Keratinocyte (primary cell): Measurements from ENCODE around the gene ZFYVE1. TPM values are rescaled to one million over a fixed set of nuclear protein-coding genes. Genes with fewer than 3 reads are reported as not detected.
A peak's percentile ranks its signal among the peaks of the same experiment; 100 is the strongest.

ENCODE experiments used
- DNase-seq: peaks from one replicate; pipeline ENCODE4 v3.0.0-alpha.2; 2011; ENCODE audit warnings: low read depth, missing footprints, low spot score
- FAIRE-seq: peaks from 2 replicates; lab custom pipeline; 2011; peaks lifted over from hg19 to GRCh38; lab: Jason Lieb, UNC
- H2AFZ ChIP-seq: 2 replicates; pipeline ENCODE4 v1.6.0; 2012; ENCODE audit warnings: low read length, control low read depth, inconsistent platforms; ENCODE audit not compliant: control insufficient read depth
- H3K27ac ChIP-seq: 2 replicates; pipeline ENCODE4 v1.5.1; 2011; ENCODE audit warnings: low read length; ENCODE audit not compliant: control insufficient read depth, insufficient read depth
- H3K27me3 ChIP-seq: 3 replicates; pipeline ENCODE4 v1.6.0; 2011; ENCODE audit warnings: low read length; ENCODE audit not compliant: control insufficient read depth, insufficient read depth; ENCODE audit errors: extremely low read depth
- H3K36me3 ChIP-seq, 2 experiments: 2 replicates in 1 of 2; 3 replicates in 1 of 2; pipeline ENCODE4 v1.5.1; 2011; ENCODE audit warnings: low read length in 2 of 2, mild to moderate bottlenecking in 1 of 2; ENCODE audit not compliant: control insufficient read depth in 2 of 2, insufficient read depth in 2 of 2; ENCODE audit errors: extremely low read depth in 1 of 2
- H3K4me1 ChIP-seq: 3 replicates; pipeline ENCODE4 v1.5.1; 2011; ENCODE audit warnings: low read length; ENCODE audit not compliant: control insufficient read depth, insufficient read depth; ENCODE audit errors: extremely low read depth
- H3K4me2 ChIP-seq: 3 replicates; pipeline ENCODE4 v1.6.0; 2011; ENCODE audit warnings: low read depth, low read length; ENCODE audit not compliant: control insufficient read depth, insufficient read depth; ENCODE audit errors: extremely low read depth
- H3K4me3 ChIP-seq, 3 experiments: fragments of 200-600 bp in 1 of 3; sonication (generic) in 1 of 3; 2 replicates in 2 of 3; 3 replicates in 1 of 3; pipeline ENCODE4 v1.5.1; 2011 to 2016; ENCODE audit warnings: low read length in 3 of 3, mild to moderate bottlenecking in 3 of 3, control low read depth in 2 of 3, inconsistent platforms in 1 of 3, low read depth in 1 of 3, mixed read lengths in 1 of 3, mixed run types in 1 of 3, moderate library complexity in 1 of 3; ENCODE audit not compliant: control insufficient read depth in 2 of 3, insufficient read depth in 2 of 3; ENCODE audit errors: extremely low read depth in 1 of 3
- H3K79me2 ChIP-seq: 2 replicates; pipeline ENCODE4 v1.6.0; 2012; ENCODE audit warnings: low read length; ENCODE audit not compliant: control insufficient read depth, insufficient read depth
- H3K9ac ChIP-seq: 3 replicates; pipeline ENCODE4 v1.6.0; 2011; ENCODE audit warnings: low read length; ENCODE audit not compliant: control insufficient read depth, insufficient read depth; ENCODE audit errors: extremely low read depth
- H3K9me1 ChIP-seq: 3 replicates; pipeline ENCODE4 v1.6.0; 2011; ENCODE audit warnings: low read length; ENCODE audit not compliant: control insufficient read depth, insufficient read depth; ENCODE audit errors: extremely low read depth
- H3K9me3 ChIP-seq: 2 replicates; pipeline ENCODE4 v1.5.1; 2012; ENCODE audit warnings: low read depth, low read length; ENCODE audit not compliant: control insufficient read depth
- H4K20me1 ChIP-seq: 3 replicates; pipeline ENCODE4 v1.6.0; 2011; ENCODE audit warnings: low read length; ENCODE audit not compliant: control insufficient read depth, insufficient read depth; ENCODE audit errors: extremely low read depth
- CTCF ChIP-seq, 3 experiments: IDR thresholded peaks in 1 of 3; conservative IDR thresholded peaks in 1 of 3; optimal IDR thresholded peaks in 1 of 3; 2 replicates in 2 of 3; 3 replicates in 1 of 3; pipeline versions ENCODE3 to v1.5.1; 2011; ENCODE audit warnings: low read length in 3 of 3, mild to moderate bottlenecking in 3 of 3, moderate library complexity in 2 of 3, control low read depth in 1 of 3, inconsistent platforms in 1 of 3; ENCODE audit not compliant: insufficient read depth in 2 of 3; ENCODE audit errors: extremely low read depth in 1 of 3
- EZH2 ChIP-seq: IDR thresholded peaks from one replicate; pipeline ENCODE4 v1.6.1; 2012; ENCODE audit warnings: inconsistent platforms, mild to moderate bottlenecking, low read length, moderate library complexity
- dilution Hi-C: fragments of 300-500 bp; cut with MboI; formaldehyde crosslinking; loops from one replicate; pipeline ENCODE4 v1.7.0; 2020; ENCODE audit warnings: low sequenced_read_pairs; ENCODE audit not compliant: extremely low pct_ligation_motif_present
- polyA plus RNA-seq, 5 experiments: library from polyadenylated mRNA; depleted of rRNA in 3 of 5; stranded (reverse) in 3 of 5; stranded (forward) in 1 of 5; unstranded in 1 of 5; fragments of >200 nt; gene quantifications; 1 replicate in 1 of 5; 2 replicates in 3 of 5; 3 replicates in 1 of 5; pipeline versions ENCODE4 v1.2.1 to v1.2.3, GENCODE V29; 2011 to 2012; ENCODE audit warnings: missing spikeins in 2 of 5, low read depth in 1 of 5, low replicate concordance in 1 of 5

The ZFYVE1 gene
- polyA plus RNA-seq, 1 donor (not counting 4 experiments of a cell fraction or from before 2014, with no cell fraction given), result 10.8 TPM

DNA sequence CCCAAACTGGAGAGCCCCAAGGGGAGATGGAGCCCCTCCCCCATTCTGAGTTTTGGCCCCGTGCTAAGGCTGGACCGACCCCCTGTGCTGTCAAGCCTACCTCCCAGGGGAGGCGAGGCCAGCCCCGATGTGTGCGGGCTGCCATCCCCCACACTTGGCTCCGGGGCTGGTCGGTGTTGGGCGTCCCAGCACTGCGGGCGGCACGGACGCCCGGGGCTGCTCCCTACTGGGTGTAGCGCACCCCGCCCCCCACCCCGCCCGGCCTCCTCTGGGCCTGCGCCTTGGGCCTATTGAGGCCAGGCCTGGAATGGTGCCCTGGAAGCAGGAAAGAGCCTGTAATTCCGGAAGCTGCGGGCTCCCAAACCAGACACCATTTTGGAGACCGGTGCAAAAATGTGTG lies 98.0 kb downstream of the ZFYVE1 start:
- H3K9me3 ChIP-seq, result no peaks in the 10 kb centered on the region
- no peaks in the 10 kb centered on the region for H3K27me3 ChIP-seq
- no peak overlapping the region for H3K4me3 ChIP-seq
- H3K36me3 ChIP-seq, result peaks cover 0 to 1% of the 10 kb centered on the region in 2 experiments
- dilution Hi-C loops, result no loop called here
- H3K9me1 ChIP-seq, result no peaks in the 10 kb centered on the region
- no peak overlapping the region for H3K4me2 ChIP-seq
- DNase-seq, result no peak
- H3K27ac ChIP-seq, result no peak overlapping the region
- H3K4me1 ChIP-seq, result peaks cover 6% of the 10 kb centered on the region
- no peaks in the 10 kb centered on the region for H4K20me1 ChIP-seq
- no peak overlapping the region for H2AFZ ChIP-seq
- H3K9ac ChIP-seq, result no peak overlapping the region
- FAIRE-seq, result no peak
- peaks cover 41% of the 10 kb centered on the region for H3K79me2 ChIP-seq
- TF ChIP-seq CTCF (optimal IDR thresholded peaks at IDR 0.05 in 1 of 3, IDR thresholded peaks at IDR 0.05 in 1 of 3, conservative IDR thresholded peaks at IDR 0.05 in 1 of 3; ENCODE audit: extremely low read depth in 1 of 3, insufficient read depth in 2 of 3, low read length in 3 of 3) (no peak), EZH2 (no peak)

DNA sequence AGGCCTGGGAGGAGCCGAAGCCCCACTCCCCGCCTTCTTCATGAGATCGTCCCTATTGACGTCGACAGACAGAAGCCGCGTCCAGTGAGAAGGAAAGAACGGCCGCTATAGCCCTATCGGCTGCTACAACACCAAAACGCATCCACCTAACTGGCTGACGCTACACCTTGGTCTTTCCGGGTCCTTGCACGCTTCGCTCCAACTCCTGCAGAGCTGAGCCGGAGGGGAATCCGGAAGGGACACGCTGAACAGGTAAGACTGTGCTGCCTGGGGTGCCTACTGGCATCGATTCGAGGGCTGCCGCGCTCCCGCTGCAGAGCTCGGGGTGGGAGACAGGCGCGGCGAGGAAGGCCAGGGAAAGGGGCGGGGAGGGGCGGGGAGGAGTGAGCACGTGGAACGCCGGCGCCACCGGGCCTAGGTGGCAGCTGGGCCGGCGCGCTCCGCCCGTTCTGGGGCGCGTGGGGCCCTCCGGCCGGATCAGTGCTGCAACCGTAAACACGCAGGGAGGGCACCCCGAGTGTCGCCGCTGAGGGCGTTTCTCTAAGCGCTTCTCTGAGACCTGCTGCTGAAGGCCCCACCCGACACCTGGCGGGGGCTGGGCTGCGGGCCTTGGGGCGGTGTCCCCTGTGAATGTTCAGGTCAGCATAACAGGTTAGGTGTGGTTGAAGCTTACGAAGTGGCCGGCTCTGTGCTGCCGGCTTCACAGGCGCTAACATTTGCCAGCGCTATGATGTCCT lies 100.4 kb downstream of the ZFYVE1 start, which contains the start of gene DCAF4:
Gene DCAF4, plus strand, starts transcription at position 173 of the 737 bp plus-strand sequence. CDS start 11,515 bp downstream, outside the sequence.
- Histone ChIP-seq H4K20me1 (no peaks in the 10 kb centered on the region), H3K27me3 (no peaks in the 10 kb centered on the region), H3K4me2 (peak within 1 kb of the TSS; percentile 94), H3K9me3 (no peaks in the 10 kb centered on the region), H3K4me3 (peak within 1 kb of the TSS; percentile 63 to 93 (median 85)), H3K9me1 (no peaks in the 10 kb centered on the region), H3K79me2 (peaks cover 27% of the 10 kb centered on the region), H2AFZ (peak within 1 kb of the TSS; percentile 96), H3K27ac (peak within 1 kb of the TSS; percentile 81), H3K9ac (peak within 1 kb of the TSS; percentile 94), H3K4me1 (peaks cover 6% of the 10 kb centered on the region), H3K36me3 (peaks cover 0 to 1% of the 10 kb centered on the region in 2 experiments)
- DNase-seq (peak; percentile 83), FAIRE-seq (peak; percentile 89)
- TF ChIP-seq EZH2, result no peak
- no peak for TF ChIP-seq CTCF (optimal IDR thresholded peaks at IDR 0.05 in 1 of 3, IDR thresholded peaks at IDR 0.05 in 1 of 3, conservative IDR thresholded peaks at IDR 0.05 in 1 of 3; ENCODE audit: extremely low read depth in 1 of 3, insufficient read depth in 2 of 3, low read length in 3 of 3)
- dilution Hi-C loops, result no loop called here
